DND-41 (cell line): ENCODE data around the gene HES5.

ENCODE experiments used
- ATAC-seq: fragments of 200-7000 bp; cut with Tn5 transposase; 3 replicates; pipeline ENCODE4 v1.9.1; 2021; ENCODE audit warnings: low read depth; ENCODE audit not compliant: insufficient read depth
- DNase-seq: peaks from one replicate; pipeline ENCODE4 v3.0.0-alpha.2; 2020
- H2AFZ ChIP-seq: 2 replicates; pipeline ENCODE4 v1.6.0; 2012; ENCODE audit warnings: low read depth, low read length
- H3K27ac ChIP-seq: 2 replicates; pipeline ENCODE4 v1.5.1; 2012; ENCODE audit warnings: low read length, inconsistent platforms
- H3K27me3 ChIP-seq: fragments of 200-600 bp; sonication (generic); 2 replicates; pipeline ENCODE4 v1.6.0; 2012; ENCODE audit warnings: low read length, mild to moderate bottlenecking, inconsistent platforms; ENCODE audit not compliant: insufficient read depth, poor library complexity
- H3K36me3 ChIP-seq: 2 replicates; pipeline ENCODE4 v1.5.1; 2012; ENCODE audit warnings: low read length, inconsistent platforms; ENCODE audit not compliant: insufficient read depth
- H3K4me1 ChIP-seq: 2 replicates; pipeline ENCODE4 v1.5.1; 2012; ENCODE audit warnings: mild to moderate bottlenecking, low read length; ENCODE audit not compliant: insufficient read depth
- H3K4me2 ChIP-seq: 2 replicates; pipeline ENCODE4 v1.6.0; 2012; ENCODE audit warnings: mild to moderate bottlenecking, moderate library complexity, low read length, inconsistent platforms; ENCODE audit not compliant: insufficient read depth
- H3K4me3 ChIP-seq, 2 experiments: fragments of 200-600 bp in 1 of 2; shearing (Covaris generic) in 1 of 2; 2 replicates each; pipeline ENCODE4 v1.5.1; 2012 to 2016; ENCODE audit warnings: inconsistent platforms in 2 of 2, low read length in 2 of 2, mild to moderate bottlenecking in 2 of 2, low read depth in 1 of 2, moderate library complexity in 1 of 2
- H3K79me2 ChIP-seq: 2 replicates; pipeline ENCODE4 v1.6.0; 2012; ENCODE audit warnings: low read length, inconsistent platforms; ENCODE audit not compliant: insufficient read depth
- H3K9ac ChIP-seq: 2 replicates; pipeline ENCODE4 v1.6.0; 2012; ENCODE audit warnings: low read depth, mild to moderate bottlenecking, inconsistent platforms, low read length, moderate library complexity
- H3K9me3 ChIP-seq: 2 replicates; pipeline ENCODE4 v1.5.1; 2012; ENCODE audit warnings: low read length, moderate library complexity, mild to moderate bottlenecking, inconsistent platforms; ENCODE audit not compliant: insufficient read depth, severe bottlenecking
- H4K20me1 ChIP-seq: 2 replicates; pipeline ENCODE4 v1.6.0; 2012; ENCODE audit warnings: low read length; ENCODE audit not compliant: insufficient read depth
- EZH2 ChIP-seq: IDR thresholded peaks from 3 replicates; pipeline ENCODE4 v1.6.1; 2012; ENCODE audit warnings: borderline replicate concordance, low read depth, mild to moderate bottlenecking, moderate library complexity, low read length, inconsistent platforms; ENCODE audit not compliant: severe bottlenecking
- TF ChIP-seq, protein P1 (sequence below): IDR thresholded peaks from 2 replicates; pipeline ENCODE4 v1.5.1; 2012; ENCODE audit warnings: borderline replicate concordance, low read length, moderate library complexity, mild to moderate bottlenecking; ENCODE audit not compliant: poor library complexity, severe bottlenecking; ENCODE audit errors: extremely low read depth

The HES5 gene

DNA sequence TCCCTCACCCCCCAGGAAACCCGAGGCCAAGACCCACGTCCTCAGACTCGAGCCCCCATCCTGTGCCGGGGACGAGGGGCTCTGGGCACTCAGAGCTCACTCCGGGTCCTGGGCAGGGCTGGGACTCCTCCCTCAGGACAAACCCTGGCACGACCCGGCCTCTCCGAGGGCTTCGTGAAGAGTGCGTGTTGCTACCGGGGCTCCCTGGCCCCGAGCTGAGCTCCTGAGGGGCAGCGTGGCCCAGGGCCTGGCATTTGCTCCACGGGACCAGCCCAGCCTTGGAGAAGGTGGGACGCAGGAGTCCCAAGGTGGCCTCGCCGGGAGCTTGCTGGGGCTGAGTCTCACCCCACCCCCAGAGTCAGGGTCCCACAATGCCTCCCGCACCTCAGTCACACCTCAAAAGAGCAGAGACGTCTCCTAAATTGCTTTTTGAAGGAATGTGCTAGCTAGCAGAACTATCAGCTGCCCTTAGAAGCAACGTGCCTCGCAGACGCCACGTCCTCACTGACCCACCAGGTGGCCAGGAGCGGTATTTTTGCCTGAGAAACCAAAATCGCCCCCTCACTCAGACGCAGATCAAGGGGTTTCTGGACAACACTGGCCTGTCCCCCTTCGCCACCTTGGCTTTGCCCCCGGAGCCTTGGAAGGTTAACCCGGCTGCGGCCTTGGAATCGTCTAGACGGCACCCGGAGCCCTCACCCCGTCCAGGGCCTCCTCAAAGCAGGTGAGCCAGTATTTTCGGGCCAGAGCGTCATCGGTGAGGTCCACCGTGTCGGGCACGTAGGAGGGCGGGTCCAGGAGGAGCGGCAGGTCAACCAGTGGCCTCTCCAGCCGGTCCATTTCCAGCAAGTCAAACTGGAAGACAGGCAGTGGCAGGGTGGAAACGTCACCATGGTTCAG is 14.9 kb downstream of the HES5 start:
- DNase-seq = no peak
- Histone ChIP-seq H4K20me1 (peaks cover 62% of the 10 kb centered on the region), H3K4me1 (no peaks in the 10 kb centered on the region), H3K4me3 (no peak overlapping the region), H3K4me2 (no peak overlapping the region), H3K79me2 (no peaks in the 10 kb centered on the region), H2AFZ (no peak overlapping the region), H3K27me3 (no peaks in the 10 kb centered on the region), H3K9ac (no peak overlapping the region), H3K9me3 (no peaks in the 10 kb centered on the region), H3K27ac (no peak overlapping the region), H3K36me3 (peaks cover 98% of the 10 kb centered on the region)
- ATAC-seq = no peak
- TF ChIP-seq, protein P1, sequence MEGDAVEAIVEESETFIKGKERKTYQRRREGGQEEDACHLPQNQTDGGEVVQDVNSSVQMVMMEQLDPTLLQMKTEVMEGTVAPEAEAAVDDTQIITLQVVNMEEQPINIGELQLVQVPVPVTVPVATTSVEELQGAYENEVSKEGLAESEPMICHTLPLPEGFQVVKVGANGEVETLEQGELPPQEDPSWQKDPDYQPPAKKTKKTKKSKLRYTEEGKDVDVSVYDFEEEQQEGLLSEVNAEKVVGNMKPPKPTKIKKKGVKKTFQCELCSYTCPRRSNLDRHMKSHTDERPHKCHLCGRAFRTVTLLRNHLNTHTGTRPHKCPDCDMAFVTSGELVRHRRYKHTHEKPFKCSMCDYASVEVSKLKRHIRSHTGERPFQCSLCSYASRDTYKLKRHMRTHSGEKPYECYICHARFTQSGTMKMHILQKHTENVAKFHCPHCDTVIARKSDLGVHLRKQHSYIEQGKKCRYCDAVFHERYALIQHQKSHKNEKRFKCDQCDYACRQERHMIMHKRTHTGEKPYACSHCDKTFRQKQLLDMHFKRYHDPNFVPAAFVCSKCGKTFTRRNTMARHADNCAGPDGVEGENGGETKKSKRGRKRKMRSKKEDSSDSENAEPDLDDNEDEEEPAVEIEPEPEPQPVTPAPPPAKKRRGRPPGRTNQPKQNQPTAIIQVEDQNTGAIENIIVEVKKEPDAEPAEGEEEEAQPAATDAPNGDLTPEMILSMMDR = no peak
- no peak for TF ChIP-seq EZH2

DNA sequence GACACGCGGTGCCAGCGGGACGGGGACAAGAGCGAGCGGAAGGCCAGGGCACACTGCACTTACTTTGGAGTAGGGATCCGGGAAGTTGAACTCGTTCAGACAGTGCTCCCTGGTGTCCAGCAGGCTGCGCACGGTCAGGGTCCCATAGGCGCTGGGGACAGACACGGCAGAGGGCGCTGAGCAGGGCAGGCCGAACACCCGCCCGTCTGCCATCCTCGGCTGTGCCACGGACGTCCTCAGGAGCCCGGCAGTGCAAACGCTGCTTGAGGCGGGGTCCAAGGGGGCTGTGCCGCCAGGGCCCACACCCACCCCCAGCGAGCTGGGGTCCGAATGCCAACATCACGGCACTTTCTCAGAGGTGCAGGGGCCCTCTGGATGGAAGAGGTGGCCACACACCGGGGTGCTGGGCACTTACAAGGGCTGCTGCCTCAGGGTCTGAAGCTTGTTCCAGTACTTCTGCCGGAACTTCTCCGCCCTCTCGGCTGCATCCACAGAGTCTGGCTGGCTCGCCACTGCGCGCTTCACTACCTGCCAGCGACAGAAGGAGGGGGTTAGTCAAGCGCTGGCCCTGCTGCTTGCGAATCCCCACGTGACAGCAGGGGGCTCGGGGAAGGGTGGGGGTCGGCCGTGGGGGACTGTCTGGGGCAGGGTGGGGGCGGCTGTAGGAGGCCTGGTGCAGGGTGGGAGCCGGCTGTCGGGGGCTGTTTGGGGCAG is 16.0 kb downstream of the HES5 start:
- no peaks in the 10 kb centered on the region for H3K4me1 ChIP-seq
- TF ChIP-seq, protein P1 = no peak
- TF ChIP-seq EZH2 = no peak
- peaks cover 63% of the 10 kb centered on the region for H4K20me1 ChIP-seq
- H3K4me3 ChIP-seq = no peak overlapping the region
- DNase-seq = no peak
- H3K27ac ChIP-seq = no peak overlapping the region
- H2AFZ ChIP-seq = no peak overlapping the region
- H3K4me2 ChIP-seq = no peak overlapping the region
- H3K36me3 ChIP-seq = peaks cover 98% of the 10 kb centered on the region
- ATAC-seq = no peak
- H3K9ac ChIP-seq = no peak overlapping the region
- no peaks in the 10 kb centered on the region for H3K27me3 ChIP-seq
- no peaks in the 10 kb centered on the region for H3K79me2 ChIP-seq
- H3K9me3 ChIP-seq = no peaks in the 10 kb centered on the region

DNA sequence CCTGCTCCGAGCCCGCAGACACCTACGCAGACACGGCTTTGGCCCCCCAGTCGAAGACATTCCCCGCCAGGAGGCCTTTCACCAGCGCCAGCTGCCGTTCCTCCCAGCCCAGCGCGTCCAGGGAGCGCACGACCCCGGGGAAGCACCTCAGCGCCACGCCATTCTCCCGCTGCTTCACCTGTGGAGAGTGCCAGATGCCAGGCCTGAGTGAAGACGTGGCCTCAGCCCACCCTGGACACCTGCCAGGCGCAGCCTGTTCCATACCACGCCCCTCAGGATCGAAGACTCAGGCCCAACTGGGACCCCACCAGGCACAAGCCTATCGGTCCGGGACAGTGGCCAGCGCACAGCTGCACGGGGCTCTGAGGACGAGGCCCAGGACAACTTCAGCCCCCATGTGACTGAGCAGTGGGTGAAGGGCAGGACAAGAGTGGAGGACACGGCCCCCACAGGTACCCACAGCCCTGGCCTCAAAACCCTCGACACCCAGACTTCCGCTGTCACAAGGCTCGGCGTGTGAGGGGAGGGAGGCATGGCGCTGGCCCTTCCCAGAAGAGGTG is 17.1 kb downstream of the HES5 start:
- peaks cover 97% of the 10 kb centered on the region for H3K36me3 ChIP-seq
- H4K20me1 ChIP-seq = peaks cover 60% of the 10 kb centered on the region
- DNase-seq (no peak), ATAC-seq (no peak)
- H3K9me3 ChIP-seq = no peaks in the 10 kb centered on the region
- no peaks in the 10 kb centered on the region for H3K79me2 ChIP-seq
- no peak for TF ChIP-seq EZH2
- no peak overlapping the region for H3K9ac ChIP-seq
- H2AFZ ChIP-seq = no peak overlapping the region
- H3K4me1 ChIP-seq = no peaks in the 10 kb centered on the region
- H3K4me3 ChIP-seq = no peak overlapping the region
- H3K4me2 ChIP-seq = no peak overlapping the region
- H3K27ac ChIP-seq = no peak overlapping the region
- H3K27me3 ChIP-seq = no peaks in the 10 kb centered on the region
